ENCODE data around the gene CR2. TPM values are rescaled to one million over a fixed set of nuclear protein-coding genes. Genes with fewer than 3 reads are reported as not detected.

The CR2 gene
- polyA plus RNA-seq, 1 of the 3 experiments (the other 2 are of a cell fraction) = not detected

DNA sequence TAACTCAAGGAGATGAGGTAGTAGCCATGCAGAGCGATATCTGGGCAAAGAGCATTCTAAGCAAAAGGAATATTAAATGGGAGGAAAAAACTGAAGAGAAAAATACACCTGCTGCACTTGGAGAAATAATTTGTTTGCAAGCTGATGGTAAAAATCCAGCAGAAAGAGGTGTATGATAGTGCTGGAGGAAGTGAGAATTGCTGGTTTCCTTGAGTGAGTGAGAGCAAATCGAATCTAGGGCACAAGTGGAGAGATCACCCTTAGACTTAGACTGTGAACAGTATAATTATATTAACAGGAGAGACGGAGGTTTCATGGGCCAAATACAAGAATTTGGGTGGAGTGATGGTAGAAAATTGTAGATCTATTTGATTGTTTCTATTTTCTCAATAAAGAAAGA, 39.1 kb downstream of the CR2 start:
- Histone ChIP-seq H2AFZ (ENCODE audit: low read depth) (no peak overlapping the region), H3K4me1 (ENCODE audit: control insufficient read depth in 1 of 2, insufficient read depth in 2 of 2, low read depth in 1 of 2, low read length in 1 of 2) (no peaks in the 10 kb centered on the region), H3K4me3 (ENCODE audit: low read depth in 2 of 2, low read length in 1 of 2) (no peak overlapping the region), H4K20me1 (ENCODE audit: insufficient read depth) (no peaks in the 10 kb centered on the region; the same call in 1 of the 2 replicates), H3K9ac (no peak overlapping the region), H3K79me2 (ENCODE audit: insufficient read depth) (no peaks in the 10 kb centered on the region), H3K27ac (ENCODE audit: low read depth in 2 of 2, low read length in 1 of 2) (no peak overlapping the region), H3F3A (replicated peaks; ENCODE audit: insufficient read depth) (no peaks in the 10 kb centered on the region), H3K4me2 (no peak overlapping the region), H3K27me3 (ENCODE audit: insufficient read depth) (peaks cover 38% of the 10 kb centered on the region), H3K36me3 (replicated peaks in 1 of 2; ENCODE audit: control insufficient read depth in 1 of 2, insufficient read depth in 2 of 2, low read length in 1 of 2) (no peaks in the 10 kb centered on the region), H3K9me2 (no peaks in the 10 kb centered on the region), H3K9me3 (no peaks in the 10 kb centered on the region)
- no peak for DNase-seq
- ChIA-PET POLR2A (no interaction called here), CTCF (no interaction called here)
- TF ChIP-seq TAF1 (IDR thresholded peaks at IDR 0.05; ENCODE audit: borderline replicate concordance, low read depth, low read length) (no peak), TCF12 (IDR thresholded peaks at IDR 0.05) (no peak), PBX3 (IDR thresholded peaks at IDR 0.05) (no peak), IRF3 (IDR thresholded peaks at IDR 0.05; ENCODE audit: low read depth, low read length) (no peak), ELF1 (IDR thresholded peaks at IDR 0.05) (no peak), GATA2 (CRISPR knock-in tag; IDR thresholded peaks at IDR 0.05) (no peak), SMC3 (IDR thresholded peaks at IDR 0.05; ENCODE audit: low read depth, low read length) (no peak), GABPA (IDR thresholded peaks at IDR 0.05; ENCODE audit: low read depth) (no peak), NFIC (IDR thresholded peaks at IDR 0.05; ENCODE audit: borderline replicate concordance) (no peak), EP300 (IDR thresholded peaks at IDR 0.05; ENCODE audit: borderline replicate concordance in 1 of 2, low read depth in 1 of 2, low read length in 1 of 2) (no peak)
- TF ChIP-seq, protein P1, sequence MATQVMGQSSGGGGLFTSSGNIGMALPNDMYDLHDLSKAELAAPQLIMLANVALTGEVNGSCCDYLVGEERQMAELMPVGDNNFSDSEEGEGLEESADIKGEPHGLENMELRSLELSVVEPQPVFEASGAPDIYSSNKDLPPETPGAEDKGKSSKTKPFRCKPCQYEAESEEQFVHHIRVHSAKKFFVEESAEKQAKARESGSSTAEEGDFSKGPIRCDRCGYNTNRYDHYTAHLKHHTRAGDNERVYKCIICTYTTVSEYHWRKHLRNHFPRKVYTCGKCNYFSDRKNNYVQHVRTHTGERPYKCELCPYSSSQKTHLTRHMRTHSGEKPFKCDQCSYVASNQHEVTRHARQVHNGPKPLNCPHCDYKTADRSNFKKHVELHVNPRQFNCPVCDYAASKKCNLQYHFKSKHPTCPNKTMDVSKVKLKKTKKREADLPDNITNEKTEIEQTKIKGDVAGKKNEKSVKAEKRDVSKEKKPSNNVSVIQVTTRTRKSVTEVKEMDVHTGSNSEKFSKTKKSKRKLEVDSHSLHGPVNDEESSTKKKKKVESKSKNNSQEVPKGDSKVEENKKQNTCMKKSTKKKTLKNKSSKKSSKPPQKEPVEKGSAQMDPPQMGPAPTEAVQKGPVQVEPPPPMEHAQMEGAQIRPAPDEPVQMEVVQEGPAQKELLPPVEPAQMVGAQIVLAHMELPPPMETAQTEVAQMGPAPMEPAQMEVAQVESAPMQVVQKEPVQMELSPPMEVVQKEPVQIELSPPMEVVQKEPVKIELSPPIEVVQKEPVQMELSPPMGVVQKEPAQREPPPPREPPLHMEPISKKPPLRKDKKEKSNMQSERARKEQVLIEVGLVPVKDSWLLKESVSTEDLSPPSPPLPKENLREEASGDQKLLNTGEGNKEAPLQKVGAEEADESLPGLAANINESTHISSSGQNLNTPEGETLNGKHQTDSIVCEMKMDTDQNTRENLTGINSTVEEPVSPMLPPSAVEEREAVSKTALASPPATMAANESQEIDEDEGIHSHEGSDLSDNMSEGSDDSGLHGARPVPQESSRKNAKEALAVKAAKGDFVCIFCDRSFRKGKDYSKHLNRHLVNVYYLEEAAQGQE (IDR thresholded peaks at IDR 0.05; ENCODE audit: low read depth, low read length) = no peak
- TF ChIP-seq, protein P2, sequence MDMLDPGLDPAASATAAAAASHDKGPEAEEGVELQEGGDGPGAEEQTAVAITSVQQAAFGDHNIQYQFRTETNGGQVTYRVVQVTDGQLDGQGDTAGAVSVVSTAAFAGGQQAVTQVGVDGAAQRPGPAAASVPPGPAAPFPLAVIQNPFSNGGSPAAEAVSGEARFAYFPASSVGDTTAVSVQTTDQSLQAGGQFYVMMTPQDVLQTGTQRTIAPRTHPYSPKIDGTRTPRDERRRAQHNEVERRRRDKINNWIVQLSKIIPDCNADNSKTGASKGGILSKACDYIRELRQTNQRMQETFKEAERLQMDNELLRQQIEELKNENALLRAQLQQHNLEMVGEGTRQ (IDR thresholded peaks at IDR 0.05; ENCODE audit: borderline replicate concordance, low read depth, low read length) = no peak
- 0% methylated on average over 3 of the region's 3 CpGs for WGBS (ENCODE audit: low lambda C conversion rate)

Data from SK-N-SH (cell line).